Skeletal muscle tissue (tissue), 4 donors: ENCODE measurements around the gene DICER1. TPM values are rescaled to one million over a fixed set of nuclear protein-coding genes. Genes with fewer than 3 reads are reported as not detected.
"Not testable (repeated sequence)": the region's sequence is repeated elsewhere in the genome, so short reads cannot be mapped to it uniquely, and the experiment has no call there.

Experiments used
- H3K27ac ChIP-seq: one replicate; pipeline ENCODE4 v1.7.0; 2013; ENCODE audit warnings: mild to moderate bottlenecking, low read depth, low read length, inconsistent platforms
- H3K27me3 ChIP-seq, 3 donors: one replicate each; pipeline ENCODE4 v1.7.0; 2013; ENCODE audit warnings: low read length in 3 of 3; ENCODE audit not compliant: control insufficient read depth in 3 of 3, insufficient read depth in 3 of 3
- H3K36me3 ChIP-seq, 3 donors: one replicate each; pipeline ENCODE4 v1.7.0; 2013; ENCODE audit warnings: low read length in 3 of 3; ENCODE audit not compliant: control insufficient read depth in 3 of 3, insufficient read depth in 3 of 3
- H3K4me1 ChIP-seq, 3 donors: one replicate each; pipeline ENCODE4 v1.7.0; 2013; ENCODE audit warnings: low read length in 3 of 3, mild to moderate bottlenecking in 3 of 3; ENCODE audit not compliant: control insufficient read depth in 3 of 3, insufficient read depth in 3 of 3
- H3K4me3 ChIP-seq, 3 donors: one replicate each; pipeline ENCODE4 v1.7.0; 2013; ENCODE audit warnings: low read length in 3 of 3
- H3K9ac ChIP-seq, 3 donors: one replicate each; pipeline ENCODE4 v1.7.0; 2013; ENCODE audit warnings: low read length in 3 of 3, mild to moderate bottlenecking in 3 of 3, moderate library complexity in 2 of 3, low read depth in 1 of 3
- H3K9me3 ChIP-seq, 3 donors: one replicate each; pipeline ENCODE4 v1.7.0; 2013; ENCODE audit warnings: low read length in 3 of 3; ENCODE audit not compliant: control insufficient read depth in 3 of 3
- total RNA-seq: library from RNA; depleted of rRNA; stranded (reverse); fragments of >200 nt; gene quantifications from one replicate; pipeline ENCODE4 v1.2.3, GENCODE V29; 2014
- donor health status: Osteomylitis.

DICER1 gene
- total RNA-seq, 1 donor from 2014 or later: 107 TPM

- no peaks in the 10 kb centered on the region for H3K27me3 ChIP-seq
- no peak overlapping the region for H3K4me3 ChIP-seq
- peaks cover 0 to 3% (median 0%) of the 10 kb centered on the region in 3 donors for H3K36me3 ChIP-seq
- peak overlapping the region; percentile 77 for H3K27ac ChIP-seq
- H3K4me1 ChIP-seq: peaks cover 28 to 44% (median 42%) of the 10 kb centered on the region in 3 donors
- H3K9ac ChIP-seq: no peak overlapping the region
- no peaks in the 10 kb centered on the region for H3K9me3 ChIP-seq
Measured at GRCh38 chr14:95185767-95186392, 28.6 kb upstream of the DICER1 start.

DNA sequence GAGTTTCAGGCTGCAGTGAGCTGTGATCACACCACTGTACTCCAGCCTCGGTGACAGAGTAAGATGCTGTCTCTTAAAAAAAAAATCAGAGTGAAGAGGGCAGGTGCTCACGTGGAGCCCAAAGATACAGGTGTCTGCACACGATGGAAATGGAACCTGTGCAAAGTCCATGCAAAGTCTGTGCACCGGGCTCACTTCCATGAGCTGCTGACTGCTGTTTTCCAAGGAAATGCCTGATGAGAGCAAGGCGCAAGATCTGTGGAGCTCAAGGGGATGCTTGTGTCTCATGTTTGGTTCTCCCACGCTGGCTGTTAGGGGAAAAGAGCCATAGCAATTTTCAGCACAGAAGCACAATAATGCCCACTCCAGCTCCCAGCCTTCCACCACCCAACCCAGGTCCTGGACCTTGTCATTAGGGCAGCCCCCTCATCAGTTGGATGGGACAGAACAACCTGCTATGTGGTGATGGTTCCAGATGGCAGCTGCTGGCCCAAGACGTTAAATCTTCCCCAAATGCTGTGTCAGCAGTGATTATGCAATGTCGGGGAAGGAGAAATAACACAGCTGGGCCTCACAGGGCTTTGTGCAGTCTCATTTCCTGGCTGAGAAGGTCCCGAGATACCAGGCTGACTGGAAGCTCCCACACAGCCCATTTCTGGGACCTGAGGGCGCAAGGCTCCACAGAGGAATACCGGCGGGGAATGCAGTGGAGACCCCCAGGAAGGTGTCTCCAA lies 27.9 kb upstream of the DICER1 start:
- Histone ChIP-seq H3K27ac (peak overlapping the region; percentile 77), H3K36me3 (peaks cover 0 to 3% (median 0%) of the 10 kb centered on the region in 3 donors), H3K4me3 (no peak overlapping the region), H3K4me1 (peaks cover 24 to 40% (median 35%) of the 10 kb centered on the region in 3 donors), H3K9ac (no peak overlapping the region), H3K9me3 (no peaks in the 10 kb centered on the region), H3K27me3 (no peaks in the 10 kb centered on the region)

DNA sequence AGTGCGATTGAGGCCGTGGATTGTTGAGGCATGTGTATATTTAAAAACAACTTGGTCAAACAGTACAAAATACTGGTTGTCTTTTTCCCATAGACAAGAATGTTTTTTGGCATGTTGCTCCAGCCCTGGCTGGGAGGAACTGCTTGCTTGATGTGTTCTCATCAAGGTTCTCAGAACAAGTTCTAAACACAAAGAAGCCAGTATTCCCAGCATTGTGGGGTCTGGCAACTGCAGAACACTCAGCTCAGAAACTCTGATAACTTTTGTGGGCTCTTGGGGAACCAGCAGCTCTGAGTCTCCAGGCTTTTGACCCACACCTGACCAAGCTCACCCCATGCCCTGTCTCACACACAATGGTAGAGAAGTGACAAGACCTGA lies 27.1 kb upstream of the DICER1 start:
- Histone ChIP-seq H3K9ac (no peak overlapping the region), H3K36me3 (peaks cover 0 to 6% (median 3%) of the 10 kb centered on the region in 3 donors), H3K9me3 (no peaks in the 10 kb centered on the region), H3K27ac (peak overlapping the region; percentile 77), H3K27me3 (no peaks in the 10 kb centered on the region), H3K4me1 (peaks cover 18 to 34% (median 28%) of the 10 kb centered on the region in 3 donors), H3K4me3 (no peak overlapping the region)

DNA sequence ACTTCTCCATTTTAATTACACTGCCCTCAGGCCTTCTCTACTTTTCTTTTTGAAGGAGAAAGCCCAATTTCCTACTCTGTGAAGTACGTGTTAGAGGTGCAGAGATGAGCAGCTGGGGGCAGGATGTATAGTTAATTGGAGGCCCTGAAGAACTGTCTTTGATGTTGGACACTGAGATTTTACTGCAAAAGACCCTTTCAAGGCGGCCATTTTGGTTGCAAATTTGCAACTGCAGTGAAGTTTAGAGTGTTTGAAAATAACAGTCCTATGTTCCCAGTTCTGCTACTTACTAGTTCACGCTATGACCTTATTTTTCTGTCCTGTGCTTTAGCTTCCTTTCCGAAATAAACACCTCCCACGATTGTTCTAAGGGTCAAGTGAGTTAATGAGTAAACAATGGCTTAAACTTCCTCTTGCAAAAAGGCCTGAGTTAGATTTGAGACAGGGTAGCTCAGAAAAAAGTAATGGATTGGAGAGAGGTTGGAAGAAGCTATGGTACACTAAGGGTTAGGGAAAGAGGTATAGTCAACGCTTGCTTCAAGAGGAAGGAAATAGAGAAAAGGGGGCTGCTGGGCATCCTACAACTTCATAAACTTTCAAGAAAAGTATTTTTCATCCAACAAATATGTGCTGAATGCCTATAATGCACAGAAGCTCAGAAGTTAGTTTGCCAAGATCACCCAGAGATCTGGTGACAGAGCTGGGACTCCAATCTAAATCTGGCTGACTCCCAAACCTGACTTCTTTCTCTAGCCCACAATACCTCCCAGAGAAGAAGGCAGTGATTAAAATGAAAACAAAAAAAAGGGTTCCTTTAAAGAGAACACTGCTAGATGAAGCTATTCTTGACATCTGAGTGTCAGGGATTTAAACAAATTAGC lies 26.4 kb upstream of the DICER1 start:
- Histone ChIP-seq H3K36me3 (peaks cover 0 to 6% (median 4%) of the 10 kb centered on the region in 3 donors), H3K27me3 (no peaks in the 10 kb centered on the region), H3K27ac (peak overlapping the region; percentile 77), H3K4me3 (no peak overlapping the region), H3K9ac (no peak overlapping the region), H3K4me1 (peaks cover 18 to 34% (median 28%) of the 10 kb centered on the region in 3 donors), H3K9me3 (no peaks in the 10 kb centered on the region)

GRCh38 chr14:95183082-95183481 lies 25.8 kb upstream of the DICER1 start:
- peaks cover 0 to 6% (median 4%) of the 10 kb centered on the region in 3 donors for H3K36me3 ChIP-seq
- peaks cover 18 to 34% (median 28%) of the 10 kb centered on the region in 3 donors for H3K4me1 ChIP-seq
- no peaks in the 10 kb centered on the region for H3K27me3 ChIP-seq
- peak overlapping the region; percentile 77 for H3K27ac ChIP-seq
- no peaks in the 10 kb centered on the region for H3K9me3 ChIP-seq
- H3K4me3 ChIP-seq: no peak overlapping the region
- no peak overlapping the region for H3K9ac ChIP-seq

DNA sequence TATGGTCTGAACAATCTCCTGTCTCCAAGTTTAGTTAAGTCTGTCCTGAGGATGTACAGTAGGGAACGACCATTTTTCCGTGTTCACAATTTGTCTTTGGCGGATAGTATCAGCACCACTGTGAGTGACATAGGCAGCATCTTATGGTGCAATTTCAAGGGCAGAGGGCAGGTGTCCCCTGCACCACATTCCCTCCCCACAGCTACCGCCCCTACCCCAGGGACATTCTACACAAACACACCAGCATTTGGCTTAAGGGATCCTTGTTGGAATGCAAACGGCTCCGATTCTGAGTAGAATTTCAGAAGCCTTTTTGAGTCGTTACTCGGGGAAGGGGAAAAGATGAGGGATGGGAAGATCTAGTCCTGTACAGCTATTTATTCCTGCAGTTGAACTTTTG lies 25.1 kb upstream of the DICER1 start:
- Histone ChIP-seq H3K27ac (peak overlapping the region; percentile 51), H3K27me3 (no peaks in the 10 kb centered on the region), H3K4me1 (peaks cover 18 to 34% (median 28%) of the 10 kb centered on the region in 3 donors), H3K36me3 (peaks cover 0 to 6% (median 4%) of the 10 kb centered on the region in 3 donors), H3K9ac (no peak overlapping the region), H3K9me3 (no peaks in the 10 kb centered on the region), H3K4me3 (no peak overlapping the region)

- Histone ChIP-seq H3K9ac (no peak overlapping the region), H3K9me3 (no peaks in the 10 kb centered on the region), H3K4me1 (peaks cover 18 to 34% (median 27%) of the 10 kb centered on the region in 3 donors), H3K27me3 (no peaks in the 10 kb centered on the region), H3K4me3 (no peak overlapping the region), H3K36me3 (peaks cover 0 to 6% (median 4%) of the 10 kb centered on the region in 3 donors), H3K27ac (no peak overlapping the region)
Measured at GRCh38 chr14:95180966-95181741, 23.8 kb upstream of the DICER1 start.

GRCh38 chr14:95175670-95176069 lies 18.3 kb upstream of the DICER1 start:
- not testable (repeated sequence) for H3K36me3 ChIP-seq, H3K9me3 ChIP-seq, H3K4me1 ChIP-seq, H3K27ac ChIP-seq, H3K9ac ChIP-seq, H3K27me3 ChIP-seq, H3K4me3 ChIP-seq

- H3K27me3 ChIP-seq: no peaks in the 10 kb centered on the region
- H3K4me1 ChIP-seq: no peaks in the 10 kb centered on the region
- peaks cover 0 to under 1% (median 0%) of the 10 kb centered on the region in 3 donors for H3K36me3 ChIP-seq
Measured at GRCh38 chr14:95174184-95174792, 17.0 kb upstream of the DICER1 start.

More at GRCh38 chr14:95174184-95174792, 17.0 kb upstream of the DICER1 start:
- no peak overlapping the region for H3K27ac ChIP-seq
- no peaks in the 10 kb centered on the region for H3K9me3 ChIP-seq
- H3K9ac ChIP-seq: no peak overlapping the region
- no peak overlapping the region for H3K4me3 ChIP-seq
